Esophagus muscularis mucosa (tissue), 4 donors: ENCODE measurements around the gene TTC34. TPM values are rescaled to one million over a fixed set of nuclear protein-coding genes. Genes with fewer than 3 reads are reported as not detected.

Experiments used
- DNase-seq: peaks from one replicate; pipeline ENCODE4 v3.0.0-alpha.2; 2017; ENCODE audit errors: extremely low spot score
- H3K27ac ChIP-seq, 4 donors: fragments of 200-600 bp; sonication (generic); replicated peaks in 1 of 4; 1 replicate in 3 of 4; 2 replicates in 1 of 4; pipeline ENCODE4 v1.5.1; 2016 to 2019; ENCODE audit warnings: mild to moderate bottlenecking in 1 of 4
- H3K27me3 ChIP-seq, 4 donors: fragments of 200-600 bp; sonication (generic); one replicate each; pipeline versions ENCODE4 v1.5.1 to v1.6.0; 2016 to 2019
- H3K36me3 ChIP-seq, 4 donors: fragments of 200-600 bp; sonication (generic); one replicate each; pipeline ENCODE4 v1.5.1; 2016 to 2019
- H3K4me1 ChIP-seq, 4 donors: fragments of 200-600 bp; sonication (generic); one replicate each; pipeline ENCODE4 v1.5.1; 2016 to 2019
- H3K4me3 ChIP-seq, 4 donors: fragments of 200-600 bp; sonication (generic); 1 replicate in 2 of 4; 2 replicates in 2 of 4; pipeline ENCODE4 v1.5.1; 2016 to 2019; ENCODE audit warnings: mild to moderate bottlenecking in 4 of 4, moderate library complexity in 1 of 4
- H3K9me3 ChIP-seq, 4 donors: fragments of 200-600 bp; sonication (generic); 1 replicate in 3 of 4; 2 replicates in 1 of 4; pipeline ENCODE4 v1.5.1; 2016 to 2019
- CTCF ChIP-seq, 3 experiments: fragments of 200-600 bp in 2 of 3; fragments of 450-650 bp in 1 of 3; sonication (generic) in 2 of 3; IDR thresholded peaks; one replicate each; pipeline ENCODE4 v1.5.1; 2017 to 2019; ENCODE audit warnings: antibody characterized with exemption in 3 of 3, mild to moderate bottlenecking in 2 of 3, moderate library complexity in 1 of 3
- EP300 ChIP-seq: sonication (generic); formaldehyde crosslinking; IDR thresholded peaks from one replicate; pipeline ENCODE4 v1.6.1; 2017; ENCODE audit warnings: antibody characterized with exemption
- POLR2A ChIP-seq: fragments of 450-650 bp; IDR thresholded peaks from one replicate; pipeline ENCODE4 v1.6.1; 2017; ENCODE audit warnings: antibody characterized with exemption, moderate library complexity, mild to moderate bottlenecking, low read depth
- POLR2AphosphoS5 ChIP-seq, 2 donors: sonication (generic); formaldehyde crosslinking; IDR thresholded peaks; one replicate each; pipeline ENCODE4 v1.6.1; 2017; ENCODE audit warnings: antibody characterized with exemption in 2 of 2
- WGBS: methylation state at CpG from one replicate; pipeline ENCODE4 v1.1.5; 2018; 5-methylcytosine and 5-hydroxymethylcytosine counted together
- intact Hi-C: fragments of 100-400 bp; cut with DNase I; formaldehyde crosslinking; loops from one replicate; pipeline ENCODE4 v1.15.1; 2023
- total RNA-seq, 4 donors: library from RNA; depleted of rRNA; stranded (reverse); fragments of >200 nt; gene quantifications; one replicate each; pipeline versions ENCODE4 v1.1.0 to v1.2.1, GENCODE V29; 2016

Gene TTC34
- total RNA-seq, 4 donors from 2014 or later, result under 0.01 to 0.46 (median 0.10) TPM

- Histone ChIP-seq H3K4me1 (peaks cover 8 to 12% (median 10%) of the 10 kb centered on the region in 4 donors), H3K4me3 (no peak overlapping the region), H3K9me3 (peaks cover 0 to 32% (median 7%) of the 10 kb centered on the region in 4 donors), H3K27me3 (peaks cover 0 to 57% (median 3%) of the 10 kb centered on the region in 4 donors), H3K27ac (no peak overlapping the region), H3K36me3 (no peaks in the 10 kb centered on the region)
- TF ChIP-seq EP300 (no peak), CTCF (IDR thresholded peaks at IDR 0.05) (no peak), POLR2AphosphoS5 (IDR thresholded peaks at IDR 0.05) (no peak), POLR2A (no peak)
- WGBS, result 74% methylated on average over 2 of the region's 3 CpGs
- intact Hi-C loops, result no loop called here
- no peak for DNase-seq
Observed at GRCh38 chr1:2598329-2598931, 203.1 kb downstream of the TTC34 start.

DNA sequence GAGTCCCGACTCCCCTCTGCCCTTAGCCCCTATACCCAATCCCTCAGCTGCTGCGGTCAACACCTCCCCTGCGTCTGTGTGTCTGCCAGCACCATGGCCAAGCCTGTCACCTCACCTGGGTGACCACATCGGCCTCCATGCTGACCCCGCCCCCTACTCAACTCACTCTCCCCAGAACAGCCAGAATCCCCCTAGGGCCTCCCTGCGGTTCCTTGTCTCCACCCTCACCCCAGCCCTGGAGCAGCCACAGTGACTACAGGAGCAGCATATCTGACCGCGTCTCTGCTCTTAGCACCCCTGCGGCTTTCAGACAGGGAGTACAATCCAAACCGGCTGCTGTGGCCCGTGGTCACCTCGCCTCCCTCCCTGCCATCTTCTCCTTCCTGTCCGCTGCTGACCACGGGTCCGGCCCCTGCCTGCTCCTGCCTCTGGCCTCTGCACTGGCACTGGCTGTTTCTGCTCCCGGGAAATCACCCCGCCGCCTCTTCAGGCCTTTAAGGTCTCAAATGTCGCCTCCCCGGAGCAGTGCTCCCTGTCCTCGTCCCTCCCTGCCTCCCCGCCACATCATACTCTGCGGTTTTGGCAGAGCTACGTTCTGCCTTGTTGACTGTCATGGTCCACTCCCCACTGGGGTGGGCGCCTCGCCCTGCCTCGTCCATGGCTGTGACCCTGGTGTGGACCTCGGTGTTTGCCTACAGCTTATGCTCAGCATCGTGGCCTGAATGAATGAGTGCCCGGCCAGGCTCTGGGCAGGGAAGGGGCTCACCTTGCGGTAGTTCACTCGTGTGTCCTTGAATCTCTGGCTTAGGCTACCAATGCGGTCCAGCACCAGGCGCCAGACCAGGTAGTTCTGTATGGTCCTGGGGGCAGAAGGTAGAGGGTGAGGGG lies 203.8 kb downstream of the TTC34 start:
- peaks cover 0 to 57% (median 3%) of the 10 kb centered on the region in 4 donors for H3K27me3 ChIP-seq
- H3K4me1 ChIP-seq, result peaks cover 8 to 16% (median 12%) of the 10 kb centered on the region in 4 donors
- no peaks in the 10 kb centered on the region for H3K36me3 ChIP-seq
- H3K4me3 ChIP-seq, result no peak overlapping the region
- WGBS, result 81% methylated on average over 30 of the region's 34 CpGs
- DNase-seq, result no peak
- intact Hi-C loops, result no loop called here
- no peak for TF ChIP-seq POLR2AphosphoS5 (IDR thresholded peaks at IDR 0.05)
- no peak for TF ChIP-seq POLR2A
- no peak for TF ChIP-seq EP300
- no peak for TF ChIP-seq CTCF (IDR thresholded peaks at IDR 0.05)
- H3K9me3 ChIP-seq, result peaks cover 0 to 32% (median 7%) of the 10 kb centered on the region in 4 donors
- H3K27ac ChIP-seq, result no peak overlapping the region

DNA sequence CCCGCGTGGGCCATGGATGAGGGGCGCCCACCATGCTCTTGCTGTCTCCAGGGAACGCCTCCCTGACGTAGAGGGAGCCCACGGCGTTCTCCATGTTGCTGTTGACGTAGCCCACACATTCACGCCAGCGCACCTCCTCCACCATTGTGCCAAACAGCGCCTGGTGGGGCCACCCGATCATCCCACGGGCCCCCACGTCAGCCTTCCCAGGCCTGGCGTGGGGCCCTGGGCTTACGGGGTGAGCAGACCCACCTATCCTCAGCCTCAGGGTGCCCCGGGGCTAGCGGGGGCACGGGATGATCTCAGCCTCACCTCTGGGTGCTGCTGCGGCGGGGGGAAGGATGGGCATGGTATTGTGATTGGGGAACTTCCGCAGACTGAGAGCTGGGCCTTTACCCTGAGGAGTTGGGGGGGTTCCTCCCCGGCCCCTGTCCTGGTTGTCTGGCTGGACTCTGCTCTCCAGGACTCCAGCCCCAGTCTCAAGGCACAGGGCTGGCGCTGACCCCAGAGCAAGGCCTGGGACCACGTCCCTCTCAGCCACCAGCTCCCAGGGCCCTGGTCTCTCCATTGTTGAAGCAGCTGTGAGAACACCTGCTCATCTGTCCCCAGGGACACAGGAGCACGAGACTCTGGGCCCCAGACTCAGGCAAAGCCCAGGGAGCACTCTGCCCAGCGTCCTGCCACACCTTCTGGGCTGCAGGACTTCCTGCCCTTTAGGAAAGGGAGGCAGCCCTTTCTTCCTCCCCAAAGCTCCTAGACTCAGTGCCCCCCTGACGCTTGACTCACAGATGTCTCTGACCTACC lies 204.8 kb downstream of the TTC34 start:
- 91% methylated on average over 19 of the region's 28 CpGs for whole genome bisulfite sequencing
- Histone ChIP-seq H3K36me3 (no peaks in the 10 kb centered on the region), H3K4me3 (no peak overlapping the region), H3K27ac (no peak overlapping the region), H3K9me3 (peaks cover 0 to 26% (median 7%) of the 10 kb centered on the region in 4 donors), H3K4me1 (peaks cover 8 to 16% (median 12%) of the 10 kb centered on the region in 4 donors), H3K27me3 (peaks cover 0 to 53% (median 3%) of the 10 kb centered on the region in 4 donors)
- no peak for TF ChIP-seq EP300
- no peak for TF ChIP-seq CTCF (IDR thresholded peaks at IDR 0.05)
- no peak for TF ChIP-seq POLR2A
- TF ChIP-seq POLR2AphosphoS5 (IDR thresholded peaks at IDR 0.05), result no peak
- intact Hi-C loops, result no loop called here
- DNase-seq, result no peak

- peaks cover 0 to 53% (median 3%) of the 10 kb centered on the region in 4 donors for H3K27me3 ChIP-seq
- no peak for DNase-seq
- H3K9me3 ChIP-seq, result peaks cover 0 to 18% (median 7%) of the 10 kb centered on the region in 4 donors
- H3K36me3 ChIP-seq, result no peaks in the 10 kb centered on the region
- H3K4me1 ChIP-seq, result peaks cover 8 to 16% (median 12%) of the 10 kb centered on the region in 4 donors
- WGBS, result 89% methylated on average over 23 of the region's 31 CpGs
- H3K4me3 ChIP-seq, result no peak overlapping the region
- no peak overlapping the region for H3K27ac ChIP-seq
- TF ChIP-seq CTCF (IDR thresholded peaks at IDR 0.05) (no peak), POLR2AphosphoS5 (IDR thresholded peaks at IDR 0.05) (no peak), EP300 (no peak), POLR2A (no peak)
- intact Hi-C loops, result no loop called here
Observed at GRCh38 chr1:2595812-2596529, 205.5 kb downstream of the TTC34 start.
